Activated T-cell treated with anti-CD3 and anti-CD28 coated beads, Interleukin-2, amount 50 U/mL, for 72 hours (primary cell): Measurements from ENCODE around the gene NDUFB11. TPM values are rescaled to one million over a fixed set of nuclear protein-coding genes. Genes with fewer than 3 reads are reported as not detected.

Source experiments
- ATAC-seq, 2 donors: fragments of 150-1000 bp; cut with Tn5 transposase; replicated peaks in 1 of 2; 2 replicates each; pipeline ENCODE4 v1.10.0; 2021; ENCODE audit warnings: moderate library complexity in 2 of 2, mild to moderate bottlenecking in 1 of 2
- DNase-seq, 2 donors: peaks; one replicate each; pipeline ENCODE4 v3.0.0; 2021 to 2022; ENCODE audit warnings: mixed read lengths in 1 of 2
- H3K27ac Mint-ChIP-seq: one replicate; pipeline ENCODE4 v1.8.0; 2022; ENCODE audit warnings: mild to moderate bottlenecking, moderate library complexity, mixed read lengths
- H3K27me3 Mint-ChIP-seq: one replicate; pipeline ENCODE4 v1.8.0; 2022; ENCODE audit warnings: low read depth, mixed read lengths
- H3K36me3 Mint-ChIP-seq, 2 donors: one replicate each; pipeline ENCODE4 v1.8.0; 2022; ENCODE audit warnings: mixed read lengths in 2 of 2, mild to moderate bottlenecking in 1 of 2; ENCODE audit not compliant: insufficient read depth in 2 of 2
- H3K4me1 Mint-ChIP-seq: one replicate; pipeline ENCODE4 v1.8.0; 2022; ENCODE audit warnings: low read depth, mixed read lengths
- H3K4me3 Mint-ChIP-seq, 2 donors: one replicate each; pipeline ENCODE4 v1.8.0; 2022; ENCODE audit warnings: mild to moderate bottlenecking in 2 of 2, mixed read lengths in 2 of 2, moderate library complexity in 2 of 2
- H3K9me3 Mint-ChIP-seq, 2 donors: one replicate each; pipeline ENCODE4 v1.8.0; 2022; ENCODE audit warnings: mixed read lengths in 2 of 2
- total RNA-seq, 2 donors: library from RNA; stranded (reverse); gene quantifications; one replicate each; pipeline ENCODE4 v1.2.3, GENCODE V29; 2022

NDUFB11 gene
- 10 to 100 TPM; 66.7 to 84.3 TPM for total RNA-seq

DNA sequence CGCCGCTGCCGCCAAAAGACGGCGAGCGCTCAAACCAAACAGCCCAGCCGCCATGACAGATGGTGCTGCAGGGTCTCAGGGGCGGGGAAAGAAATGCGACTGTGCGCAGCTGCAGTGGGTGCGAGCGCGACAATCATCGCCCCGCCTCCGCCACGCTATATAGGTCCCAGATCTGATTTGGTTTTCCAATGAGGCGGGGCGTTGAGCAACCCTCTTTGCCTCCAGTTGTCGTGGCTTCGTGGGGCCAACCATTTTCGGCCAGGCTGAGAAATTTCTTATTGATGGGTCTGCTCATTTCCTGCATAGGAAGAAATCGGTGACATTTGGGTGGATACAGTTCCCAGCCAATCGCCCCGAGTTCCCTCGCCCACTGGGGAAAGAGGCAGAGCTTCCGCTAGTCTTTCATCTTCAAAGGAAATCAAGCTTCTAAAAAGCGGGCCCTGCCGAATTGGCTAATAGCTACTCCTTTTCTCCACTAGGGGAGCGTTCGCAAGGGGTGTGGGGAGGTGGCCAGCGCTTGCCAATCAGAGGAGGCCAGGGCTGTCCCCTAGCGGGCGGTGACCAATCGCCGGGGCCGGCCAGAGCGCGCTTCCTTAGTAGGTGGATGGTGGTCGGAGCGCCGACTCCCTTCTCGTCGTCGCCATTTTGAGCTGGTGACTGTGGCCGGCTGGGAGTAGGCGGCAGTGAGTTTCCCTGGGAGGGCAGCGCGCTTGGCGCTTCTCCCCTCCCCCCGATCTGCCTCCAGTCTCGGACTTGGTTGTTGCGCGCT lies at the start of gene NDUFB11, which contains the start of gene RBM10:
TSS of gene NDUFB11 (minus strand) at position 77 of the 769 bp plus-strand sequence. CDS start at position 54, 23 bp downstream.
TSS of gene RBM10 (plus strand) at position 596 of the 769 bp plus-strand sequence. CDS start 2,261 bp downstream, outside the sequence.
- H3K27me3 Mint-ChIP-seq: peaks cover 16% of the 10 kb centered on the region
- peaks cover 15 to 21% of the 10 kb centered on the region in 2 donors for H3K36me3 Mint-ChIP-seq

DNA sequence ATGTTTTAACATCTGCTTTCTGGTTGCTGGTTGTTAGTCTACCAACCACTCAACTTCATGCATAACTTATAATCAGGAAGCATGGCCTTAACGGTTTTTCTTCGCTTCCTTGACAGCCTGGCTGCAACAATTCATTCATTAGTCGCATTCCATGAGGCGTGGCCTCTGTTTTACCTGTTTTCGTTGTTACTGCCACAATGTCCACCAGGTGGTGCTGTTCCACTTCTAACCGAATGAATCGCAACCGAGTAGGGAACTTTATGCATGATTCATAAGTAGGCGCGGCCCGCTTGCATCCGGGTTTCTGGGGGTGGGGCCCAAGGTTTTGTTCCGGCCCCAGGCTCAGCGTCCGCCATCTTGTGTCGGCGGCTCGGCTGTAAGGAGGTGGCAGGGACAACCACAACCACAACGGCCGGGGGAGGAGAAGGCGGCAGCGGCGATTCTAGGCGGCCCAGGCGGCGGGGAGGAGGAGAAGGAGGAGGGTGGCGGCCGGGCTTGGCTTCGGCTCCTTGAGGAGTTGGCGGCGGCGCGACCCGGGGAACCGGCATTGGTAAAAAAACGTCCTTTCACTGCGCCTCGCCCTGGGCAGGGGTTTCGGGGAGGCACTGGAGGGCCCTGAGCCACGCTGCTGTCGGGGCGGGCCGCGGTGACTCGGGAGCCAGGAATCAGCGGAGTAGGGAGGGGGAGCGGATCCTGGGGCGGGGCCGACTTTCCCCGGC lies 49.1 kb upstream of the NDUFB11 start, which contains the start of gene UBA1:
TSS of gene UBA1 (plus strand) at position 355 of the 719 bp plus-strand sequence. CDS start 4,974 bp downstream, outside the sequence.
- ATAC-seq: peak; percentile 72 to 82
- no peaks in the 10 kb centered on the region for H3K27me3 Mint-ChIP-seq
- peaks cover 9 to 12% of the 10 kb centered on the region in 2 donors for H3K36me3 Mint-ChIP-seq
- no peaks in the 10 kb centered on the region for H3K9me3 Mint-ChIP-seq
- DNase-seq: peak; percentile 89 to 97
- peaks cover 69% of the 10 kb centered on the region for H3K4me1 Mint-ChIP-seq
- peak within 1 kb of the TSS; percentile 98 for H3K4me3 Mint-ChIP-seq
- H3K27ac Mint-ChIP-seq: peak within 1 kb of the TSS; percentile 98

More for the DNA sequence above, at the start of gene NDUFB11, which contains the start of gene RBM10:
- Mint-ChIP-seq H3K4me3 (peak within 1 kb of the TSS; percentile 96 to 100), H3K4me1 (peaks cover 24% of the 10 kb centered on the region), H3K27ac (peak within 1 kb of the TSS; percentile 97), H3K9me3 (no peaks in the 10 kb centered on the region)
- DNase-seq (peak; percentile 91 to 95), ATAC-seq (peak; percentile 92 to 93)

DNA sequence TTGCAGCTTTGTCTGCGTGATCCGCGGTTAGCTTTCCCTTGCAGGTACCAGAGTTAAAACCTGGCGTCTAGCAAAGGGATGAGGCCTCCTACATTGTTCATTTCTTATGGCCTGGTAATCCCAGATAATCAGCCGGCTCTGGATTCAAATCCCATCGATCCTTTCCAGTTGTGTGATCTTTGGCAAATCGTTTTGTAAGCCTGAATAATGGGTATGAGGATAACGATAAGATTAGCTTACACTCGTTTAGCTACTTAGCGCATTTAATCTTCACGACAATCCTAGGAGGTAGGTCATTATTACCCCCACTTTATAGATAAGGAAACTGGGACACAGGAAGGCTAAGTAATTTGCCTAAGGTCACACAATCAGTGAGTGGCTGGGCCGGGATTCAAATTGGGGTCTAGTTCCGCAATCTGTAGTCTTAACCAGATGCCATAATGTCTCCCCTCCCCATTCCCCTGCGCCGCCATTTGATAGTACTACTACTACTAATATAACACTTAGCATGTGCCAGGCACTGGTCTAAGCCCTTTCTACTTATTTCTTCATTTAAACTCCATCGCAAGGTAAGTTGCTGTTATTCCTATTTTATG lies 47.4 kb upstream of the NDUFB11 start:
- DNase-seq (no peak), ATAC-seq (no peak)
- Mint-ChIP-seq H3K9me3 (no peaks in the 10 kb centered on the region), H3K36me3 (peaks cover 8 to 12% of the 10 kb centered on the region in 2 donors), H3K4me3 (peak overlapping the region; percentile 97 to 98), H3K27me3 (peaks cover 5% of the 10 kb centered on the region), H3K27ac (no peak overlapping the region), H3K4me1 (peaks cover 72% of the 10 kb centered on the region)

DNA sequence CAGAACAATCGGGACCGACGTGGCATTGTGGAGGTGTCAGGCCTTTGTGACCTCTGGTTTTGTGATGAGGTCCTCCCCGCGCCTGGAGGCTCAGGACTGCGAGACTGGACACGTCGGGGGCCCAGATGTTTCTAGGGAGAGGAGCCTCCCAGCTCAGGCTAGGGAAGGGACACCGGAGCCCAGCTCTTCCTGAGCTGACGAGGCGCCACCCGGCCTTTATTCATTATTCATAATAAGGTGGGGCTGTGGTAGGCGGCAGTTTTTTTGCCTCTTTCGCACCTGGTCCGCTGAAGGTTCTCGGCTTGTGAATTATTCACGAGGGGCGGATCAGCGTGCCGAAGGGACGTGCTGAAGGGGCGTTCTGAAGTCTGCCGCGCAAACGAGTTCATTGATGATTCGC lies 46.8 kb upstream of the NDUFB11 start:
- H3K9me3 Mint-ChIP-seq: no peaks in the 10 kb centered on the region
- peaks cover 67% of the 10 kb centered on the region for H3K4me1 Mint-ChIP-seq
- peak; percentile 7 to 11 for ATAC-seq
- H3K27ac Mint-ChIP-seq: peak overlapping the region; percentile 87
- peaks cover 5% of the 10 kb centered on the region for H3K27me3 Mint-ChIP-seq
- peak overlapping the region; percentile 97 to 98 for H3K4me3 Mint-ChIP-seq
- H3K36me3 Mint-ChIP-seq: peaks cover 8 to 12% of the 10 kb centered on the region in 2 donors
- DNase-seq: peak; percentile 35 to 58

DNA sequence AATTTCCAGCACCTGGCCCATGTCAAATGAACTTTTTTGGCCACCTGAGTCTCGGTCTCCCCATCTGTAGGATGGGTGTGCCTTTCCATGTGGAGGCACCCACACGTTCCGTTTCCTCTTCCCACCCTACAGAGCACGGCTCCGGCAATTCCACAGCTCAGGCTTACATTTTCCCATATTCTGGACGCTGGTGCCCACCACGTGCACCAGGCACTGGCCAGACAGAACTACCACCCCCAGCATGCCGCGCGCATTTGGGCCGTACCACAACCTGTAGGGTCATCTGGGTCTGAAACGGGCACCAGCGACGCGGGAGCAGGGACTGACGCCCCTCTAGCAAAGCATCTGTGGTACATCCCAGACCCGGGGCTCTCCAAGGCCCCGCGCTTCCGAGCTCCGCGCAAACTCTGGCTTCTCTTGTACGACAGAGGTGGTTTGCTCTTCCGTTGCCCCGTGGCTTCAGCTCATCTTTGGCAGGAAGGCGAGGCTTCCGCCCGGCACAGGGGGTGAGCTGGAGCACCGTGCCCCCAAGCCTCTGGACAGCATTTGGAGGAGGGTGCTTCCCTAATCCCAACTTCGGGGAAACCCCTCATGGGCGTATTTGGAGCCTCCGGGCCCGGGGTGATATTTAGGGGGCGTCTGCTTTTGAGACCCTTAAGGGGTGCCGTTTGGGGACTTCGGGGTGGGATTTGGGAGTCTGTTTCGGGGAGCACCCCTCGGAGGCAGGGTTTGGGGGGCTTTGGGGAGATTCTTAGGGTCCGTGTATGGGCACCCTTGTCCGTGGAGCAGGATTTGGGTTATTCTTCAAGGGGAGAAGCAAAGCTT lies 46.2 kb upstream of the NDUFB11 start:
- ATAC-seq (peak; percentile 78 to 87), DNase-seq (peak; percentile 84 to 90)
- H3K27me3 Mint-ChIP-seq: peaks cover 5% of the 10 kb centered on the region
- peak overlapping the region; percentile 97 to 98 for H3K4me3 Mint-ChIP-seq
- H3K4me1 Mint-ChIP-seq: peaks cover 60% of the 10 kb centered on the region
- peak overlapping the region; percentile 87 for H3K27ac Mint-ChIP-seq
- H3K9me3 Mint-ChIP-seq: no peaks in the 10 kb centered on the region
- peaks cover 7 to 9% of the 10 kb centered on the region in 2 donors for H3K36me3 Mint-ChIP-seq

DNA sequence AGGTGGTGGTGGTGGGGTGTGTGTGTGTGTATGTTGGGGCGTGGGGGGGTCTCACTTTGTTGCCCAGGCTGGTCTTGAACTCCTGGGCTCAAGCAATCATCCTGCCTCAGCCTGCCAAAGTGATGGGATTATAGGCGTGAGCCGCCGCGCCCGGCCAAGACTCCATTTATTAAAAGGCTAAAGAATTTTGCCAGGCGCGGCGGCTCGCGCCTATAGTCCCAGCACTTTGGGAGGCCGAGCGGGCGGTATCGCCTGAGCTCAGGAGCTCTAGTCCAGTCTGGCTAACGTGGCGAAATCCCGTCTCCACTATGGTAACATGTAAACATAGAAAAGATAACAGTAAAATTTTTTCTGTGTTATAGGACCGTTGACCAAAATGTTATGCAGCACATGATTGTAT lies 45.4 kb upstream of the NDUFB11 start:
- H3K27me3 Mint-ChIP-seq: peaks cover 5% of the 10 kb centered on the region
- H3K27ac Mint-ChIP-seq: no peak overlapping the region
- DNase-seq: no peak

DNA sequence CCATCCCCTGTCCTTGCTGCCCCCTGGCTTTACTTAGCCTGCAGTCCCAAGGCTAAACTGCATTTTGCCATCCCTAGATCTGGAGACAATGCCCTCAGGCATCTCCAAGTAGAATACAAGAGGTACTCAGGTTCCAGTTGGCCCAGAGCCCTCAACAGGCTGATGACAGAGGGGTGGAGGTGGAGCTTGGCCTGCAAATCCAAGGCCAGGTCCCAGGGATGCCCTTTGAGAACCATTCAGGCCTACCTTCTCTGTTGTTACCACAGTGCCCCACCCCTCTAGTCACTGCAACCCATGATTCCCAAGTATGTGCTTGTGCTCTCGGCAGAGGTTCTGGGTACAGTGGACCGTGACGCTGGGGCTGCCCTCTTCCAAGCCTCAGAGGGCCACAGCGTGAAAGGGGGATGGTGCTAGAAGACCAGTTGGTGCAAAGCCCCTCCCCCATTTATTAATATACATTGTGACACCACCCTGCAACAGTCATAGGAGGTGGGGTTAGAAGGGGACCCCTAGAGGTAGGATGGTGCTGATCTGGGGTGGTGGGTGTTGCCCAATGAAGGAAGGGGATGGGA lies 42.7 kb upstream of the NDUFB11 start:
- Mint-ChIP-seq H3K36me3 (peaks cover 4 to 8% of the 10 kb centered on the region in 2 donors), H3K27ac (no peak overlapping the region), H3K4me1 (peaks cover 31% of the 10 kb centered on the region), H3K9me3 (no peaks in the 10 kb centered on the region), H3K27me3 (peaks cover 13% of the 10 kb centered on the region), H3K4me3 (no peak overlapping the region)
- no peak for ATAC-seq
- DNase-seq: no peak

More for the DNA sequence above, 45.4 kb upstream of the NDUFB11 start:
- no peak for ATAC-seq
- Mint-ChIP-seq H3K4me1 (peaks cover 52% of the 10 kb centered on the region), H3K36me3 (peaks cover 7 to 11% of the 10 kb centered on the region in 2 donors), H3K4me3 (no peak overlapping the region), H3K9me3 (no peaks in the 10 kb centered on the region)

DNA sequence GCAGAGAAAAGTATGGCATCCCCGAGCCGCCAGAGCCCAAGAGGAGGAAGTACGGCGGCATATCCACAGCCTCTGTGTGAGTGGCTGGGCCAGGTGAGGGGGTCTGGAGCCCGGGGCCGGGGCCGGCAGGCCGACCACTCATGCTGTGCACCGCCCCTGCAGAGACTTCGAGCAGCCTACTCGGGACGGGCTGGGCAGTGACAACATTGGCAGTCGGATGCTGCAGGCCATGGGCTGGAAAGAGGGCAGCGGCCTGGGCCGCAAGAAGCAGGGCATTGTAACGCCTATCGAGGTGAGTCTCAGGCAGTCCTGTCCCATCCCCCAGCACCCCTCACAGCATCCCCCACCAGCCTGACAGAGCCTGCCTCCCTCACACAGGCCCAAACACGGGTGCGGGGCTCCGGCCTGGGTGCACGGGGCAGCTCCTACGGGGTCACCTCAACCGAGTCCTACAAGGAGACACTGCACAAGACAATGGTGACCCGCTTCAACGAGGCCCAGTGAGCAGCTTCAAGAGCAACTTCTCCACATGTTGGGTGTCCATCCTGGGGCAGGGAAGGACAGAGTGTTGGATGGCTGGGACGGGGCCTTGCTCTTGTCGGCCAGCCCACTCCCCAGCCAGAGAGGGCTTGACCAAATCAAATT lies 41.7 kb upstream of the NDUFB11 start:
- Mint-ChIP-seq H3K27me3 (peaks cover 13% of the 10 kb centered on the region), H3K36me3 (peaks cover 4 to 8% of the 10 kb centered on the region in 2 donors), H3K4me1 (peaks cover 30% of the 10 kb centered on the region), H3K4me3 (no peak overlapping the region), H3K27ac (no peak overlapping the region), H3K9me3 (no peaks in the 10 kb centered on the region)
- no peak for DNase-seq
- ATAC-seq: no peak

DNA sequence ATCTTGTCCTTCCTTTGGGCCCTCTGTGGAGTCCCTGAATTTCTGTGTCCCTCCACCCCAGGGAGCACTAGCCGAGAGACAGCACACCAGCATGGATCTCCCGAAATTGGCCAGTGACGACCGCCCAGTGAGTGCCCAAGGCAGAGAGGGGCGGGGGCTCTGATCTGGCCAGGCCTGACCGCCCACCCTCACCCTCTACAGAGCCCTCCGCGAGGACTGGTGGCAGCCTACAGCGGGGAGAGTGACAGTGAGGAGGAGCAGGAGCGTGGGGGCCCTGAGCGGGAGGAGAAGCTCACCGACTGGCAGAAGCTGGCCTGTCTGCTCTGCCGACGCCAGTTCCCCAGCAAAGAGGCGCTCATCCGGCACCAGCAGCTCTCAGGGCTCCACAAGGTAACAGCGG lies 40.7 kb upstream of the NDUFB11 start:
- peaks cover 4 to 6% of the 10 kb centered on the region in 2 donors for H3K36me3 Mint-ChIP-seq
- no peak overlapping the region for H3K4me3 Mint-ChIP-seq
- H3K9me3 Mint-ChIP-seq: no peaks in the 10 kb centered on the region
- peaks cover 20% of the 10 kb centered on the region for H3K4me1 Mint-ChIP-seq
- DNase-seq (no peak), ATAC-seq (no peak)
- peaks cover 13% of the 10 kb centered on the region for H3K27me3 Mint-ChIP-seq
- H3K27ac Mint-ChIP-seq: no peak overlapping the region

DNA sequence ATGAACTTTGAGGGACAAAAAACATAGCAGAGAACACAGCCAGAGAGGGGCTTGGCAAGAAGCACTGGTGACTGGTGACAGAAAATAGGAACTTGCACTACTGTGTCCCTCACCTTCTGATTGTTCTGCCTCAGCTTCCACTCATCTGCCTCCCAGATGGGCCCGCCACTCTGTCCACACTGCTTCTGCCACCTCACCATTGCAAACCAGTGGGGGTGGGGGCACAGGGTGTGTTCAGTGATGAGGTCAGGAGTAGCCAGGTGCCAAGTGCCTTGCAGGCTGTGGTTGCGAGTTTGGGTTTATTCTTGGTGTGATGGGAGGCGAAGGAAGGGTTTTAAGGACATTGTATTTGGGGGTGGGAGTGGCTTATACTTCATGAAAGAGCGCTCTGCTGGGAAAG lies 40.0 kb upstream of the NDUFB11 start:
- H3K9me3 Mint-ChIP-seq: no peaks in the 10 kb centered on the region
- no peak overlapping the region for H3K27ac Mint-ChIP-seq
- DNase-seq (no peak), ATAC-seq (no peak)
- H3K27me3 Mint-ChIP-seq: peaks cover 13% of the 10 kb centered on the region
- peaks cover 19% of the 10 kb centered on the region for H3K4me1 Mint-ChIP-seq
- no peak overlapping the region for H3K4me3 Mint-ChIP-seq
- peaks cover 4 to 6% of the 10 kb centered on the region in 2 donors for H3K36me3 Mint-ChIP-seq

DNA sequence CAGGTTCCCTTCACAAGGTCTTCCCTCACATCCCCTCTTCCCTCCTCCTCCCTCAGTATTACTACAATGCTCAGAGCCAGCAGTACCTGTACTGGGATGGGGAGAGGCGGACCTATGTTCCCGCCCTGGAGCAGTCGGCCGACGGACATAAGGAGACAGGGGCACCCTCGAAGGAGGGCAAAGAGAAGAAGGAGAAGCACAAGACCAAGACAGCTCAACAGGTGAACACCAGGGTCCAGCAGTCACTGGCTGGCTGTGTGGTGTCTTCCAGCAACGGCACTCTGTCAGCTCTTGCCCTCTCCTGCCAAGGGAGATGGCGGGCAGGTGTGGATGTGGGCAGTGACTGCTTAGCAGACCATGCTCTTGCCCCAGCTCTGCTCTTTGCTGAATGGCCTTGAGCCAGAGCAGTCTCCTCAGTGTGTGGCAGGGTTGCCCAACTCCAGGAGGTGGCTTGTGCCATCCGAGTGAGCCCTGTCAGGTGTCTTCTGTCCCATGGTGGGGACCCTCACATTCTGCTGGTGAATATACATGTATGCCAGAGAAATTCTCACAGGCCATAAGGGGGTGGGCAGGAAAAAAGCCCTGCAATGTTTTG lies 37.7 kb upstream of the NDUFB11 start:
- Mint-ChIP-seq H3K27me3 (peaks cover 20% of the 10 kb centered on the region), H3K9me3 (no peaks in the 10 kb centered on the region), H3K4me3 (no peak overlapping the region), H3K4me1 (peaks cover under 1% of the 10 kb centered on the region), H3K36me3 (peaks cover 9% of the 10 kb centered on the region in 2 donors), H3K27ac (no peak overlapping the region)
- ATAC-seq: no peak
- no peak for DNase-seq
